Stimulated activated CD8-positive, alpha-beta memory T cell treated with anti-CD3 and anti-CD28 coated beads, Interleukin-4, amount 100 ng/mL, for 4 hours (primary cell): ENCODE measurements around the gene EXOC7.

ENCODE experiments used
- DNase-seq, 2 donors: peaks; one replicate each; pipeline ENCODE4 v3.0.0-alpha.2; 2020; ENCODE audit warnings: low read depth in 2 of 2, low spot score in 1 of 2

EXOC7 gene

DNA sequence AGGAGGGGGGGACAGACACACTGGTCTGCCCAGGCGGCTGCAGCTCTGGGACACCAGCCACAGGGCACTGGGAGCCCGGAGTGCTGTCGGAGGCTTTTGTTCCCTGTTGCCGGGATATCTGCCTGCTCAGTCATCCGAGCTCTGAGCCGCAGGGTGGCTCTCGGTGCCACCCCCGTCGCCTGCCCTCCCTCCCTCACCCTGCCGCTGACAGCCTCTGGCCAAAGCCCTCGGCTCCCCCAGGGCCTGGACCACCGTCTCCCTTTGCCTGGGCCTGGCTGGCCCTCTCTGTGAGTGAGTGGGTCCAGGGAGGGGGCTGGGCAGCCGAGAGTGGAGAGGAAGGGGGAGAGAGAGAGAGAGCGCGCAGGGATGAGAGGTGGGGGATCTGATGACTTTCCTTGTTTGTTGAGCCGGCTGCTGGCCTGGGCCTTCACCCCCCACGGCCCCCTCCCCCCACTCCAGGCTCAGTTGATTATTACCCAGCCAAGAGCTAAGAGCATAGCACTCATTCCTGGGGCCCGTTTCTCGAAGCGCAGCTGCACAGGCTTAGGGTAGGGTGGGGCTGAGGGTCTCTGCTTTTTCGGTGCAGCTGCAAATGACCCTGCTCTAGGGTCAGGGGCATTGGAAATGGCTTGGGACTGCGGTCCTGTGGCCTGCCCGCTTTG lies 34.8 kb upstream of the EXOC7 start:
- DNase-seq = no peak

DNA sequence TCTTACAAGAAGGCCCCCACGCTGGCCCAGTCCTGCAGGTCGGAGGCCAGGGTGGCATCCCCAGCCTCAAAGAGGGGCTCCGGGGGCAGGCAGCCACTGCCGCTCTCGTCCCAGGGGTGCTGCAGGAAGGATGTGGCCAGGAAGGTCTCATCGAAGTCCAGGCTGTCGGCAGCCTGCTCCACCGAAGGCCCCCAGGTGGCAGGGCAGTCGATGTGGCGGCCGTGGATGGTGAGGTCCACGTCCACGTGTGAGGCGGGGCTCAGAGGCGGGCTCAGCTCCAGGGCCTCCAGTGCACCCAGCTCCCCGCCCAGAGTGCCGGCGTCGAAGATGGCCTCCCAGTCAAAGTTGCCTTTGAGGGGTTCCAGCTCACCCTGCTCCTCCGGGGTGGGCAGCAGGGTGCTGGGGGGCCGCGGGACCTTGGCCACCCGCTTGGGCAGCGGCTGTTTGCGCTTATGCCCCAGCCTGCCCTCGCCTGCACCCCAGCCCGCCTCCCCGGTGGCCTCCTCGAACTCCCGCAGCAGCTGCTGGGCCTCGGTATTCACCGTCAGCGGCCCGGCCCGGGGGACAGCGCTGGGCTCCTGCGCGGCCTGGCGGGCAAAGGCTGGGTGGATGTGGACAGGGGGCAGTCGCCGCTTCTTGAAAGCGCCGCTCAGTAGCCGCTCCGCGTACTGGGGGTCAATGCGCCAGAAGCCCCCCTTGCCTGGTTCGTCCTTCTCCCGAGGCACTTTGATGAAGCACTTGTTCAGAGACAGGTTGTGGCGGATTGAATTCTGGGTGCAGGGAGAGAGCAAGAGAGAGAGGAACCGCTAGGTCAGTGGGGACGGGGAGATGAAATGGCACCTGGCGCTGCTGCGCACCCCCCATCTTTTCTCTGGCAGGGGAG lies 34.0 kb upstream of the EXOC7 start:
- no peak for DNase-seq

DNA sequence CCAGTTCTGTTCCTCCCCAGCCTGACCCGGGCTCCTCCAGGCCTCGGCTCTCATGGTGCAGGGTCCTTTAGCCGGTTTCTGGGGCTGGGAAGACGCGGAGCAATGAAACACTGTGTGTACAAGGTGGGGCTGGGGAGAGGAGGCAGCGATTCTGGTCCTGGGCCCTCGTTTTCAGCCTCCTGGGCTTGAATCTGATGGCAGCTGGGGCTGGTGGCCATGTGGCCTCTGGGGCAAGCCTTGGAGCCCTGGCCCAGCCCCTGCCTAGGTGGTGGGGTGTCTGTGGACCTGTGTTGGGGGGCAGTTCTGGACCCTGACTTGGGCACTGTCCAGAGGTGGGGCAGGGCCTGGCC lies 33.4 kb upstream of the EXOC7 start:
- DNase-seq = no peak

DNA sequence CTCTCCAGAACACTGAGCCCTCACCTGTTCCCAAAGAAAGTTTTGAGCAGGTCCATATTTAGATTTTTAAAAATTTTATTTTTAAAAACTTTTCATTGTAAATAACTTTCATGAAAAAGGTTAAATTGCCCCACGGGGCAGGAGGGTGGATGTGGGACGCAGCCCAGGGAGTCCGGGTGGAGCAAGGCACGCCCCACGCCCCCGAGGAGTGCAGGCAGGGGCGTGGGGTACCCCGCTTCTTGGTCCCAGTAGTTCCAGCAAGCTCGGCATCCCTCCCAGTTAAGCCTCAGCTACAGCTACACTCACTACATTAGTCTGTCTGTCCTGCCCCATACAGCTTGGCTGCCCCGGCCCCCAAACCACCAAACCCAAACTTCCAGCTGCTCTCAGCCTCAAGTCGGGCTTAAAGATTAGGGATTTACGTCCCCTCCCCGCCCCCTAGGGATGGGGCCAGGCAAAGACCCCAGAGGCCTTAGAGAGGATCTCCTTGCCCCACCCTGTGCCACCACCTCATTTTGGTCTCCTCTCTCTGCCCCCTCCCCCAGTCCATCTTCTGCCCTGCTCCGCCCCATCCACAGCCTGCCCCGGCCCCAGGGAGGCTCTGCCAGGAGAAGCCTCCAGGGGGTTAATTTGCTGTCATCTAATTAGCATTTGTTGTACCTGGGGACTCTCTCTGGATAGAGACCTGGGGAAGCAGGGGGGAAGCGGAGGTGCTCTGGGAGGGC lies 32.9 kb upstream of the EXOC7 start:
- no peak for DNase-seq

DNA sequence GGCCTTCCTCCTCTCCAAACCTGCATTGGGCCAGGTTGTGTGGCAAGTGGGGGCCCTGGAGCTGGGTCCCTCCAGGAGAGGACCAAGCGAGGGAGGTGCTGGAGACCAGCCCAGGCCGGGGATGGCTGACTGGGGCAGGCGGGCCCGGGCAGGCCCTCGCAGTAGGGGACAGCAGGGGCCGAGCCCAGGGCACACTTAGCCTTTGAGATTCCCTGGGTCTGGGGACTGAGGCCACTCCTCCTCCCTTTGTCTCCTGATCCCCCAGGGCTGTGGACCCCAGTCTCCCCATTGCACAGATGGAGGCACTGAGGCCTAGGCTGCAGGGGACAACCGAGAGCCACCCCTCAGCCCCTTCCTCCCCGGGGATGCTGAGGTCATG lies 32.2 kb upstream of the EXOC7 start:
- no peak for DNase-seq

DNA sequence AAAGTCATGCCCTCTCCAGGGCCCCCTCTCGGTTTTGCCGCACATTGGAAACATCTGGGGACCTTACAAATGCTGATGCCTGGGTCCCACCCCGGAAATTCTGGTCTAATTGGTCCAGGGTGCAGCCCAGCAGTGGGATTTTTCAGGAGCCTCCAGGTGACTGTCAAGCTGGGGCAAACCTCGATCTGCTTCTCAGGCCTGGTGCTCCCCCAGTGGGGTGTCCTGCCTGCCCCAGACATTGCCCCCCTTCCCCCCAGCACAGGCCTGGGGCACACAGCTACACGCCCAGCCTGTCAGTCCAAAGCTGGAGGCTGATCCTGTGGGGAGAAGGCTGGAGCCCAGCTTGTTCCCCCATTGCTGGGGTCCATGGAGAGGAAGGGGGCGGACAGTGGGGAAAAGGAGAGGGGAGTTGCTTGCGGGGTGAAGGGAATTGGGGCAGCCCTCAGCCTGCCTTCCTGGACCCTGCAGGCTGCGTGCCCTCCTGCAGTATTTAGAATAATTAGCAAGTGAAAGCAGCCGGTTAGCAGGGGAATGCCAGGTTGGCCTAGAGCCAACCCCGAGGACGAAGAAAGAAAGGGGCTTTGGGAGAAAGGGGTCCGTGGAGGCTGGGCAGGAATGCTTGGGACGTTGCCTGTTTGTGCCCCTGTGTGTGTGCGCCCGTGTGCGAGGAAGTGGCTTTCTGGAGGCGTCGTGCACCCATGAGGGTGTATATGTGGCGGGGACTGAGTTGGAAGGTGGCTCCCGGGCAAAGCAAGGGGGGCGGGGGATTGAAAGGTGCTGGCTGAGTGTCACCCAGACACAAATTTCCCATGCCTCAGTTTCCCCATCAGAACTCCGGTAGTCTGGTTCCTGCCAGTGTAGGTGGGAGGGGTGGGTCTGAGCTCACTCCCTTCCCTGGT lies 31.6 kb upstream of the EXOC7 start:
- DNase-seq = no peak

DNA sequence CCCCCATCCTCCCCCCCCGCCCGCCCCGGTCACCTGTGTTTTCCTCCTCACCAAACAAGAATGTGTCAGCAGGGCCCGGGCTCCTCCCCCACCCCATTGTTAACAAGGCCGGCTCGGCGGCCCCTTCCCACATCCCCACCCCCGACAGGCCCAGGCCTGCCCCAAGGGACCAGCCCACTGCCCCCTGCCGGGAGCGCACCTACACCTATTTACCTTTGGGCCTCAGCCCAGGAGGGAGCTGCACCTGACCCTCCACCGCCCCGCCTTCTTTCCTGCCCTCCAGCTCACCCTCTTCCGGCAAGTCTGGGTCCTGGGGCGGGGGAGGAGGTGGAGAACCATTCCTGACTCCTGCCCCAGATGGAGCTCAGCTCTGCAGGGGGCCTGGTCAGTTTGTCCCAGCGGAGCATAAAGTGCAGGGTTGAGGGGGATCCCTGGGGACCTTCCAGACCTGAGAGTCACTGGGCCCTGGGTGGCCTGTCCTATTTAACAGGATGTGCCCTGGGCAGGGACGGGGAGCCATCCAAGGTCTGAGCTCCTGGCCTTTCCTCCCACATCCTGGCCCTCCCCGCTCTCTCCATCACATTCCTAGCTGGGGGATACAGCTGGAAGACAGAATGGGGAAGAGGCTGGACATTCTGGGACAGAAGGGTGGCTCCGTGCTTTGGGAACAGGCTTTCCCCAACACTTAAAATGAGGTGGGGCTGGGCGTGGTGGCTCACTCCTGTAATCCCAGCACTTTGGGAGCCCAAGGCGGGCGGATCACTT lies 29.2 kb upstream of the EXOC7 start:
- DNase-seq = no peak

DNA sequence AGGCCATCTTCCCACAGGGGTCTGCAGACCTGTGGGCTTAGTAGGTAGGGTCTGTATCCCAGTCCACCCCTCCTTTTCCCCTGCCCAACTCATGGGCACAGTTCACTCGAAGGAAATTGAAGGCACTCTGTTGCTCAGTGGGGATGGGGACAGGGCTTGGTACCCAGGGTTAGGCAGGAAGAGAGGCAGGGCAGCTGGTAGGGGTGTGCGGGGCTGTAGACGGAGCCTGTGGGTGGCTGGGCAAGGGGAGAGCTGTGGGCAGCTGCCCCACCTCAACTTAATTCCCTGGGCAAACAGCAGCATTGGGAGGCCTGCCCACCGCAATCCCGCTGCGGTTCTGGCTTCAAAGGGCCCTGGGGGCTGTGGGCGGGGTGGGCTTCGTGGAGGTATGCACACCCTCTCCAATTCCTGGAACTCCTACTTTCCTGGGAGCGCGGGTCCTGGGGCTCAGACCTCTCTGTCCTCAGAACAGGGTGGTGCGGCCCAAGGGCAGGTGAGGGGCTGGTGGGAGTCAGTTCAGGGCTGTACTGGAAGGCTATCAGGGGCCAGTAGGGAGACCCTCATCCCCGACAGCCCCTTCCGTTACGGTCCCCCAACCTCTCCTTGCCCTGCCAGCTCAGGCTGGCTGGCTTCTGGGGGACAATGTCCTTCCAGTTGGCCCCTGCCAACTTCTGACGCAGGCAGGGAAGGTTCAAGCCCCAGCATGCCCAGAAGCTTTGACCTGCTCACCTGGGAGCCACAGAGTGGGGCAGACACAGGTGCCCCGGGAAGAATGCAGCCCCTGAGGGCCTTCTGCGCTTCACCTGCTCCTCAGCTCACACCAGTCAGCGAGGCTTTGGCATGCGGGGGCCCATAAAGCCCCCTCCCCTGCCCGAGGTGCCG lies 28.3 kb upstream of the EXOC7 start:
- no peak for DNase-seq

DNA sequence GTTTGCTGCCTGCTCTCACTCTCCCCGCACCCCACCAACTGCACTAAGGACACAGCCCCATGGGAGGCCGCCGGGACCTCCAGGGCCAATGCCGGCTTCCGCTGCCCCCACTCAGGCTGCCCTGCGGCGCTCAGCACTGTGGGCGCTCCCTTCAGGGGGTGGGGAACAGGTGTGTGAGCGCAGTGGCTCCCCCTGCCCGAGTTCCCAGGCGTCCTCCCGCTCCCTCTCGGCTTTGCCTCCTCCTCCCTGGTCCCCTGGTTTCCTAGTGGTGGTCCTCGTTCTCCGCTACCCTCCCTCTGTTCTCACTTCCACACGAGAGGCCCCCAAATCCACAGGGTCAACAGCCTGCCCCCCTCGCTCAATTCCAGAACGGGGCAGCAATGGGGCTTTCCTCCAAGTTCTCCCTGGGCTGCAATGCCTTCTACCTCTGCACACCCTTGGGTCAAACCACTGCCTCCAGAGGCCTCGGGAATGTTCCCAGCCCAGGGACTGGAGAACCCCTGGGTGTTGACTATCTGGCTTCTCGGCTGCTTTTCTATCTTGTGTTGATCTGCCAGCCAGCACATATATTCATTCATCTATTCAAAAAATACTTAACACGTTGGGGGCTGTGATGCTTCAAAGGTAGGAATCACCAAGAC lies 27.6 kb upstream of the EXOC7 start:
- DNase-seq = no peak

DNA sequence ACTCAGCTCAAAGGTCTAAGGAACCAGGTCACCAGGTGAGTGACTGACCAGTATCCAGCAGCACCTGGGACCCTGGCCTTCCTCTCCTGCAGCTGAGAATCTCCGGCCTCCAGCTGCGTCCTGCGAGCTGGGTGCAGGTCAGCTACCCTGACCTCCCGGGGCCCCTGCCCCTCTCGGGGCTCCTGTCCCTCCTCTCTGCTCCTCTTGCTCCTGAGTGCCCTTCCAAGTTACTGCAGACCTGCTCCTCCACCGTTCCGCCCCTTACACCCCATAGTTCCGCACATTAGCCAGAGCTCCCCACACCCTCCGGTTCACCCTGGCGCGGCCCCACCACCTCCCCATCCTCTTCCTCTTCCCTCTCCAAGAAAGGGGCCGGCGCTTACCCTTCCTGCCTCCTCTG lies 26.9 kb upstream of the EXOC7 start:
- DNase-seq = no peak

DNA sequence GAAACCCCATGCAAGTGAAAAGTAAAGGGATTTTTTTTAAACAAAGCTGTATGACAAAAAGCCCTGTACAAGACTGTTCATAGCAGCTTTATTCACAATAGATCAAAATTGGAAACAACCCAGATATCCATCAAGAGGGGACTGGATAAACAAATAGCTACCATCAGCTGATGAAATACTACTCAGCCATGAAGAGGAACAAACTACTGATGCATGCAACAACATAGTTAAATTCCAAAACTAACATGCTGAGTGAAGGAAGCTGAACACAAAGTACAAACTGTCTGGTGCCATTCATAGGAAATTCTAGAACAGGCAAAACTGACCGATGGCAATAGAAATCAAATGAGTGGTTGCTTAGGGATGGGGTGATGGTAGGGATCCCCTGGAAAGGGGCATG lies 22.3 kb upstream of the EXOC7 start:
- DNase-seq = no peak

DNA sequence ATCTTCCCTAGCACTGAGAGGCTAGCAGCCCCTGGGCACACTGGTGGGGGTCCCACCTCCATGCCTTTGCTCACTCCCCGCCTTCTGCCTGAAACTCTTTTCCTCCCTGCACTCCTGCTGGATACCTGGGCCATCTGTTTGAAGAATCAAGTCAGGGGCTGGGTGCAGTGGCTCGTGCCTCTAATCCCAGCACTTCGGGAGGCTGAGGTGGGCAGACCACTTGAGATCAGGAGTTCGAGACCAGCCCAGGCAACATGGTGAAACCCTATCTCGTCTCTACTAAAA lies 21.7 kb upstream of the EXOC7 start:
- DNase-seq = no peak

DNA sequence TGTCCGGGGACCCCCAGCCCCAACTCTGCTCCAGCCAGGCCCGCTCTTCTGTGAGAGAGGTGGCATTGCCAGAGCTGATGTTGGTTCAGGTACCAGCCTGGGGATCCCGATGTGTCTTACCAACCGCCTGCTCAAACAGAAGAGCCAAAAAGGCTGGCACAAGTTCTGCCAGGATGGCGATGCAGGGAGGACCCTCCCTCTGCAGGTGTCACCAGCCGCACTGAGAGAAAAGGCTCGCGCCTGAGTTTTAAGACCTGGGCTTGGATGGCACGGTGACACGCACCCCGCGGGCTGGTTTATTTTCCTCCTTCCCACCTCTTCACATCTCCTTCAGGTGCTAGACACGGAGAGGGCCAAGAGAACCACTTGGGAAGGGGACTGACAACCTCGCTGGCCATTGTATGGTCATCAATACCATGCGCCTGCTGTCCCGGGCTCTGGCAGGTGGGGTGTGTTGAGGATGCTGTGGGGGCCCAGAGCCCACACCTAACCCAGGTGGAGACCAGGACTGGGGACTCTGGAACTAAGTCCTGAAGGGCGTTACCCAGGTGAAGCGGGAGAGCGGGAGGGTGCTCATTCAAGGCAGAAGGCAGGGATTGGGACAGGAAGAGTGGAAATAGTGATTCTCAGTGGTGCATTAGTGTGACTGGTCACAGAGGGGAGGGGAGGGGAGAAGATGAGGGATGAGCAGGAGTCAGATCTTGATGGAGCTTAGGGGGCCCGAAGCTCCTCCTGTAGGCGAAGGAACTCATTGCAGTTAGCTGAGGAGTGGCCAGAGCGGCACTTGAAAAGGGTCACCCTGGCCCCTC lies 21.2 kb upstream of the EXOC7 start:
- no peak for DNase-seq

DNA sequence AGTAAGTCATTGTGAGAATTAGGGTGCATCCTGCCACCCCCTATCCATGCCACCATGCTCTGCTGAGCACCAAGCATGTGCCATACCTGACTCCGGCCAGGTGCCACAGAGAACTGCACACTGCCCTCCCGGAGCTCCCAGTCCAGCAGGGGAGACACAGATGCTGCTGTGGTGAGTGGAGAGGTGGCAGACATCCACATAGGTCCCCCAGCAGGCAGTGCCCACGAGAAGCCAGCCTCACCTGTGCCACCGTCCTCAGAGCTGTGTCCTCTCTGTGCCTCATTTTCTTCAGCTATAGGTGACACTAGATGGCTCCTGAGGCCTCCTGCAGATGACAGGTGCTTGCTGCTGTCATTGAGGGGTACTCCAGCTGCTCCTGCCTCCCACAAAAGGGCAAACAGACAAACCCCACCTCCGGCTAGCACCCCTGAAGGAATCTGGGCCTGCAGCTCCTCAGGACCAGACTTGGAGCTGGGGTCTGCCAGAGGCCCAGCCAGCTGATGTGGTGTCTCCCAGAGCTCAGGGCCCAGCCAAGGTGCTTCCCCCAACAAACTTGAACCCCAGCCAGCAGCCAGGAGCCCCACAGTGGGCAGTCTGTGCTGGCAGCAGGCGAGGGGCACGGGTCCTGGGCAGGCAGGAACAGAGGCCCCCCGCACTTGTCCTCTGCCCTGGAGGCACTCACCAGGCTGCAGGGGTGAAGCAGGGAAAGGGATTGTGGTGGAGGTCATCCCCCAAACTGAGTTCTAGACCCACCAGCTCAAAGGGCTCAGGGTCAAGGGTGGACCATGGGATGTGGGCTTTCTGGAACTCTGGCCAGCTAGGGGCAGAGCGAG lies 20.4 kb upstream of the EXOC7 start:
- DNase-seq = no peak

DNA sequence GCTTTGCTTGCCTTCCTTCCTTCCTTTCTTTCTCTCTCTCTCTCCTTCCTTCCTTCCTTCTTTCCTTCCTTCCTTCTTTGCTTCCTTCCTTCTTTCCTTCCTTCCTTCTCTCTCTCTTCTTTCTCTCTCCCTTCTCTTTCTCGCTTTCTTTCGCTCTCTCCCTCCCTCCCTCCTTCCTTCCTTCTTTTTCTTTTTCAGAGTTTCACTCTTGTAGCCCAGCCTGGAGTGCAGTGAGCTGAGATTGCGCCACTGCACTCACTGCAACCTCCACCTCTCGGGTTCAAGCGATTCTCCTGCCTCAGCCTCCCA lies 19.6 kb upstream of the EXOC7 start:
- no peak for DNase-seq

DNA sequence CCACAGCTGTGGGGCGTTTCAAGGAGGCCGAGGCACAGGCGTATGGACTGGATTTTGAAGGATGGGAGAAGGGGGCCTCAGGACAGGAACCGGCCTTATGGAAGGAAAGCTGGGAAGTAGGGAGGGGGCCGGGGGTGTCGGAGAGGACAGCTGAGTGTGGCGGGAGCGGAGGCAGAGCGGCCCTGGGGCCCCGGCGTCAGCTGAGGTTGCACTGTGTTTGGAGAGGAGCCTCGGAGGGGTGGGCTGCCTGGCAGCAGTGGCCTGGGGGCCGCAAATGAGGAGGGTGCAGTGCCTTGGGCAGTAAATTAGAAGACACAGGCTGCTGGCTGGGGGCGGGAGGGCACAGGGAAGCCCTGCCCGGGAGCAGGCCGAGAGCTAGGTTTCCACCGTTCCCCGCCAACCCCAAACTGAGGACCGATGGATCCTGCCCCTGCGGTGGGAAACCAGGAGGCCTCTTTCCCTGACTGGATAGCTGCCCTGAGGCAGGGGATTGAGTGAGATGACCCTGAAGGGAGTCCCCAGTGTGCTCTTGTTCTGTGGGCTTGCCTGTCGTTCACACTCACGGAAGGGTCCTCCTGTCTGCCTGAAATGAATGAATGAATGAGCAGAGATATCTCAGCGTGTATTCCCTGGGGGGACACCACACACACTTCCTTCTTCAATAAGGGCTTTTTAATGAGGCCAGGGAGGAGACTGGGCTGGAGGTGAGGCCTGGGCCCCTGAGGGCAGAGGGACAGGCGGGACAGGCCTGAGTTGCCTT lies 19.0 kb upstream of the EXOC7 start:
- DNase-seq = no peak

DNA sequence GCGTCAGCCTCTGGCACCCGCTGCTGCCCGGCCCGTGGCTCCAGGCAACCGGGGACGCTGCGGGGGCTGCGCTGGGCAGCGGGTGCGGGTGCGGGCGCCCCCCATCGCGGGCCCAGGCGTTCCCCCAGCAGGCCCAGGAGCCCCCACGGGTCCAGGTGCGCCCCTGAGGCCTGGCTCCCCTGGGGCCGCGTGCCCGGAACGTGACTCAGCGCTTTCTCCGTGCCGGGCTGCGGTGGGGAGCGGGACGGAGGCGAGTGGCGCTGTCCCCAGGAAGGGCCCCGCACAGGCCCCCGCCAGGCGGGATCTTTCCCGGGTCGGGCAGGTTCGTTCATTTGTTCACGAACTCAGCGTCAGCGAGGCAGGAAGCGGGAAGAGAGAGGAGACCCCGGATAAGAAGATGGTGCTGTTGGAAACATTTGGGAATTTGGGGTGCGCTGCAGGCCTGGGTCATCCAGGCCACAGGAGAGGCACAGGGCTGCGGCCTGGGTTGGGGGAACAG lies 18.4 kb upstream of the EXOC7 start:
- no peak for DNase-seq
